Measurements from ENCODE around the gene TXNL1. TPM values are rescaled to one million over a fixed set of nuclear protein-coding genes. Genes with fewer than 3 reads are reported as not detected.

The TXNL1 gene
- total RNA-seq, 1 donor: 32.9 TPM

GRCh38 chr18:56662063-56662408, 23.6 kb upstream of the TXNL1 start:
- no peak for DNase-seq (ENCODE audit: insufficient read length, low spot score, missing footprints)
- no peaks in the 10 kb centered on the region for H3K9me3 ChIP-seq (ENCODE audit: low read depth, low read length)
- peaks cover 54% of the 10 kb centered on the region for H3K79me2 ChIP-seq (ENCODE audit: insufficient read depth, low read length)
- H2AFZ ChIP-seq (ENCODE audit: low read length): no peak overlapping the region
- H3K27ac ChIP-seq (ENCODE audit: low read depth, low read length): no peak overlapping the region
- H3K36me3 ChIP-seq (ENCODE audit: insufficient read depth, low read length): no peaks in the 10 kb centered on the region
- no peaks in the 10 kb centered on the region for H3K27me3 ChIP-seq (ENCODE audit: insufficient read depth, low read length)
- no peak for TF ChIP-seq CTCF (IDR thresholded peaks at IDR 0.05; ENCODE audit: extremely low read depth, low read depth, low read length)
- no peak overlapping the region for H3K4me3 ChIP-seq (ENCODE audit: insufficient read depth, low read length)
- H3K4me1 ChIP-seq (ENCODE audit: insufficient read depth, low read length): no peaks in the 10 kb centered on the region
- H4K20me1 ChIP-seq (ENCODE audit: insufficient read depth, low read length): peaks cover 7% of the 10 kb centered on the region
- no peak overlapping the region for H3K4me2 ChIP-seq (ENCODE audit: insufficient read depth, low read length)

- no peak for DNase-seq (ENCODE audit: insufficient read length, low spot score, missing footprints)
- H2AFZ ChIP-seq (ENCODE audit: low read length): no peak overlapping the region
Measured at GRCh38 chr18:56661360-56662062, 23.1 kb upstream of the TXNL1 start.

GRCh38 chr18:56660655-56661054, 22.3 kb upstream of the TXNL1 start:
- H3K4me1 ChIP-seq (ENCODE audit: insufficient read depth, low read length): no peaks in the 10 kb centered on the region
- no peak overlapping the region for H3K27ac ChIP-seq (ENCODE audit: low read depth, low read length)
- H3K4me2 ChIP-seq (ENCODE audit: insufficient read depth, low read length): no peak overlapping the region
- H4K20me1 ChIP-seq (ENCODE audit: insufficient read depth, low read length): peaks cover 4% of the 10 kb centered on the region
- H3K4me3 ChIP-seq (ENCODE audit: insufficient read depth, low read length): no peak overlapping the region
- no peak for TF ChIP-seq CTCF (IDR thresholded peaks at IDR 0.05; ENCODE audit: extremely low read depth, low read depth, low read length)
- no peaks in the 10 kb centered on the region for H3K27me3 ChIP-seq (ENCODE audit: insufficient read depth, low read length)
- H3K79me2 ChIP-seq (ENCODE audit: insufficient read depth, low read length): peaks cover 59% of the 10 kb centered on the region
- H3K36me3 ChIP-seq (ENCODE audit: insufficient read depth, low read length): no peaks in the 10 kb centered on the region
- H3K9me3 ChIP-seq (ENCODE audit: low read depth, low read length): no peaks in the 10 kb centered on the region
- DNase-seq (ENCODE audit: insufficient read length, low spot score, missing footprints): no peak
- H2AFZ ChIP-seq (ENCODE audit: low read length): no peak overlapping the region

More at GRCh38 chr18:56661360-56662062, 23.1 kb upstream of the TXNL1 start:
- no peak for TF ChIP-seq CTCF (IDR thresholded peaks at IDR 0.05; ENCODE audit: extremely low read depth, low read depth, low read length)
- no peak overlapping the region for H3K4me2 ChIP-seq (ENCODE audit: insufficient read depth, low read length)
- H3K79me2 ChIP-seq (ENCODE audit: insufficient read depth, low read length): peaks cover 55% of the 10 kb centered on the region
- no peak overlapping the region for H3K4me3 ChIP-seq (ENCODE audit: insufficient read depth, low read length)
- no peak overlapping the region for H3K27ac ChIP-seq (ENCODE audit: low read depth, low read length)
- no peaks in the 10 kb centered on the region for H3K36me3 ChIP-seq (ENCODE audit: insufficient read depth, low read length)
- peaks cover 7% of the 10 kb centered on the region for H4K20me1 ChIP-seq (ENCODE audit: insufficient read depth, low read length)
- no peaks in the 10 kb centered on the region for H3K4me1 ChIP-seq (ENCODE audit: insufficient read depth, low read length)
- no peaks in the 10 kb centered on the region for H3K27me3 ChIP-seq (ENCODE audit: insufficient read depth, low read length)
- no peaks in the 10 kb centered on the region for H3K9me3 ChIP-seq (ENCODE audit: low read depth, low read length)

- no peak overlapping the region for H3K4me2 ChIP-seq (ENCODE audit: insufficient read depth, low read length)
- no peak overlapping the region for H2AFZ ChIP-seq (ENCODE audit: low read length)
- no peaks in the 10 kb centered on the region for H3K36me3 ChIP-seq (ENCODE audit: insufficient read depth, low read length)
- H3K9me3 ChIP-seq (ENCODE audit: low read depth, low read length): no peaks in the 10 kb centered on the region
- DNase-seq (ENCODE audit: insufficient read length, low spot score, missing footprints): no peak
- peaks cover 3% of the 10 kb centered on the region for H4K20me1 ChIP-seq (ENCODE audit: insufficient read depth, low read length)
- H3K27ac ChIP-seq (ENCODE audit: low read depth, low read length): no peak overlapping the region
- no peaks in the 10 kb centered on the region for H3K4me1 ChIP-seq (ENCODE audit: insufficient read depth, low read length)
- no peak overlapping the region for H3K4me3 ChIP-seq (ENCODE audit: insufficient read depth, low read length)
- H3K27me3 ChIP-seq (ENCODE audit: insufficient read depth, low read length): no peaks in the 10 kb centered on the region
- TF ChIP-seq CTCF (IDR thresholded peaks at IDR 0.05; ENCODE audit: extremely low read depth, low read depth, low read length): no peak
- peaks cover 68% of the 10 kb centered on the region for H3K79me2 ChIP-seq (ENCODE audit: insufficient read depth, low read length)
Measured at GRCh38 chr18:56659111-56659510, 20.7 kb upstream of the TXNL1 start.
